Right cardiac atrium (tissue), 5 donors: ENCODE measurements around the gene AMDHD2. TPM values are rescaled to one million over a fixed set of nuclear protein-coding genes. Genes with fewer than 3 reads are reported as not detected.
"Not testable (repeated sequence)": the region's sequence is repeated elsewhere in the genome, so short reads cannot be mapped to it uniquely, and the experiment has no call there.

Experiments used
- ATAC-seq, 2 donors: fragments of 200-7000 bp; cut with Tn5 transposase; one replicate each; pipeline versions ENCODE4 v1.8.0 to v1.9.1; 2020; ENCODE audit warnings: moderate library complexity in 2 of 2, mild to moderate bottlenecking in 1 of 2
- DNase-seq, 3 donors: peaks; one replicate each; pipeline ENCODE4 v3.0.0-alpha.2; 2020
- H3K27ac ChIP-seq: one replicate; pipeline ENCODE4 v1.5.1; 2013; ENCODE audit warnings: mild to moderate bottlenecking, low read length, control low read depth, moderate library complexity
- H3K27me3 ChIP-seq: one replicate; pipeline ENCODE4 v1.6.1; 2013; ENCODE audit not compliant: control insufficient read depth, insufficient read depth
- H3K4me1 ChIP-seq: one replicate; pipeline ENCODE4 v1.6.1; 2013; ENCODE audit warnings: low read length; ENCODE audit not compliant: control insufficient read depth, insufficient read depth
- H3K4me3 ChIP-seq: one replicate; pipeline ENCODE4 v1.5.1; 2013; ENCODE audit warnings: low read length, control low read depth
- H3K9me3 ChIP-seq: one replicate; pipeline ENCODE4 v1.6.1; 2013; ENCODE audit warnings: low read length; ENCODE audit not compliant: control insufficient read depth
- WGBS: extraction: QIAGEN DNeasy Blood & Tissue Kit; methylation state at CpG from one replicate; pipeline ENCODE4 v1.1.7; 2013; 5-methylcytosine and 5-hydroxymethylcytosine counted together
- intact Hi-C, 4 donors: fragments of 100-400 bp; cut with DNase I; formaldehyde crosslinking; loops; one replicate each; pipeline versions ENCODE4 v1.11.0 to v1.14.0; 2022 to 2023
- microRNA-seq, 2 donors: library from miRNA; unstranded; fragments of <30 nt; microRNA quantifications; one replicate each; pipeline ENCODE4 v1.2.0, GENCODE V29; 2020 to 2021
- polyA plus RNA-seq: library from polyadenylated mRNA; stranded (reverse); fragments of 200-250 nt; gene quantifications from one replicate; pipeline ENCODE4 v1.2.3, GENCODE V29; 2013
- total RNA-seq, 4 donors: library from RNA; stranded (reverse); fragmentation: NEBNext Ultra II Directional; extraction: Animal tissue kit (Norgen Biotek cat#: 25700); gene quantifications; one replicate each; pipeline ENCODE4 v1.2.1, GENCODE V29; 2021
- donor health status: healthy with polysubstance abuse.
- donor health status: DM: no; HTN: yes; CAD: no.
- donor health status: DM: no; HTN: no; CAD: no.
- donor health status: DM: no; HTN: yes; CAD: no; lungs with severe emphysema.
- donor health status: DM: yes; HTN: yes; CAD: no.

The AMDHD2 gene
- total and polyA plus RNA-seq, 5 donors: 10.6 to 16.5 (median 13.2) TPM

GRCh38 chr16:2560798-2561133, 40.6 kb downstream of the AMDHD2 start:
- ATAC-seq: peak; percentile 71 to 80
- intact Hi-C loops: not testable (repeated sequence)
- WGBS: 2% methylated on average over 2 of the region's 4 CpGs

GRCh38 chr16:2567506-2567905, 47.3 kb downstream of the AMDHD2 start:
- peak in 1 of 2 donors; percentile 46 for ATAC-seq
- H3K9me3 ChIP-seq, DNase-seq, H3K4me3 ChIP-seq, H3K4me1 ChIP-seq, intact Hi-C loops, H3K27ac ChIP-seq, H3K27me3 ChIP-seq: not testable (repeated sequence)
- WGBS: no CpG with 5 or more reads among the region's 6 CpGs

More at GRCh38 chr16:2560798-2561133, 40.6 kb downstream of the AMDHD2 start:
- DNase-seq: peak; percentile 45 to 90 (median 88)
- H3K4me1 ChIP-seq, H3K4me3 ChIP-seq, H3K27ac ChIP-seq, H3K27me3 ChIP-seq, H3K9me3 ChIP-seq: not testable (repeated sequence)

- peak in 1 of 2 donors; percentile 29 for ATAC-seq
- H3K27me3 ChIP-seq, intact Hi-C loops, H3K4me1 ChIP-seq, H3K4me3 ChIP-seq, H3K27ac ChIP-seq, H3K9me3 ChIP-seq, DNase-seq: not testable (repeated sequence)
- WGBS: no CpG with 5 or more reads among the region's 11 CpGs
Observed at GRCh38 chr16:2568573-2568972, 48.4 kb downstream of the AMDHD2 start.

- H3K4me3 ChIP-seq, H3K4me1 ChIP-seq, H3K9me3 ChIP-seq, ATAC-seq, DNase-seq, intact Hi-C loops, H3K27ac ChIP-seq, H3K27me3 ChIP-seq: not testable (repeated sequence)
- WGBS: no CpG with 5 or more reads among the region's 6 CpGs
Observed at GRCh38 chr16:2572704-2573103, 52.5 kb downstream of the AMDHD2 start.

- DNase-seq: peak; percentile 4 to 18 (median 4)
- 93% methylated on average over 15 of the region's 21 CpGs for WGBS
- H3K4me1 ChIP-seq, H3K27ac ChIP-seq, H3K27me3 ChIP-seq, intact Hi-C loops, ATAC-seq, H3K4me3 ChIP-seq, H3K9me3 ChIP-seq: not testable (repeated sequence)
Observed at GRCh38 chr16:2575839-2576238, 55.7 kb downstream of the AMDHD2 start.

GRCh38 chr16:2577044-2577443, 56.9 kb downstream of the AMDHD2 start:
- WGBS: 97% methylated on average over 17 of the region's 26 CpGs
- H3K4me1 ChIP-seq, H3K4me3 ChIP-seq, intact Hi-C loops, H3K9me3 ChIP-seq, H3K27me3 ChIP-seq, H3K27ac ChIP-seq: not testable (repeated sequence)
- peak in 1 of 2 donors; percentile 20 for ATAC-seq
- peak; percentile 3 to 41 (median 8) for DNase-seq

GRCh38 chr16:2578905-2579304, 58.7 kb downstream of the AMDHD2 start:
- H3K27me3 ChIP-seq, H3K27ac ChIP-seq, intact Hi-C loops, H3K9me3 ChIP-seq, DNase-seq, H3K4me1 ChIP-seq, H3K4me3 ChIP-seq: not testable (repeated sequence)
- WGBS: 80% methylated on average over 3 of the region's 12 CpGs
- ATAC-seq: peak in 1 of 2 donors; percentile 17

GRCh38 chr16:2580143-2580542, 60.0 kb downstream of the AMDHD2 start:
- ATAC-seq, intact Hi-C loops, H3K27me3 ChIP-seq, H3K4me1 ChIP-seq, H3K27ac ChIP-seq, H3K4me3 ChIP-seq, H3K9me3 ChIP-seq: not testable (repeated sequence)
- 73% methylated on average over 6 of the region's 11 CpGs for whole genome bisulfite sequencing
- DNase-seq: peak in 2 of 3 donors; percentile 5 to 43

GRCh38 chr16:2580818-2581217, 60.6 kb downstream of the AMDHD2 start:
- H3K4me3 ChIP-seq, intact Hi-C loops, DNase-seq, H3K27me3 ChIP-seq, H3K9me3 ChIP-seq, ATAC-seq, H3K27ac ChIP-seq, H3K4me1 ChIP-seq: not testable (repeated sequence)
- WGBS: no CpG with 5 or more reads among the region's 21 CpGs

Small RNA genes lying within 50 kb of the gene (microRNA-seq; reads per million reads assigned to microRNA genes)
- 0 reads per million in 2 donors for gene MIR3178

Other genes starting within 250 kb of the AMDHD2 start
- gene ABCA3, start 179.6 kb upstream of the AMDHD2 start, total RNA-seq: 10 to 100 TPM in 1 of 4 donors, 1 to 10 TPM in 3; 7.7 to 11.3 (median 8.5) TPM
- gene ABCA3, start 179.6 kb upstream of the AMDHD2 start, polyA plus RNA-seq: 6.9 TPM
- 1 to 10 TPM in 3 of 4 donors, under 1 TPM in 1; 0.78 to 1.9 (median 1.5) TPM for gene CCNF, start 90.9 kb upstream of the AMDHD2 start, total RNA-seq
- 0.70 TPM for gene CCNF, start 90.9 kb upstream of the AMDHD2 start, polyA plus RNA-seq
- gene TEDC2, start 60.3 kb upstream of the AMDHD2 start, total RNA-seq: 1 to 10 TPM in 2 of 4 donors, under 1 TPM in 2; 0.58 to 2.2 (median 1.2) TPM
- 1.5 TPM for gene TEDC2, start 60.3 kb upstream of the AMDHD2 start, polyA plus RNA-seq
- 1 to 10 TPM in 2 of 4 donors, under 1 TPM in 2; 0.50 to 1.8 (median 0.90) TPM for gene NTN3, start 49.1 kb upstream of the AMDHD2 start, total RNA-seq
- gene NTN3, start 49.1 kb upstream of the AMDHD2 start, polyA plus RNA-seq: 0.59 TPM
- gene TBC1D24, start 45.2 kb upstream of the AMDHD2 start, total RNA-seq: 10 to 100 TPM; 11.6 to 15.5 (median 13.0) TPM
- gene TBC1D24, start 45.2 kb upstream of the AMDHD2 start, polyA plus RNA-seq: 5.7 TPM
- gene ATP6V0C, start 6.4 kb upstream of the AMDHD2 start, total RNA-seq: 100 to 1,000 TPM; 153 to 180 (median 179) TPM
- gene ATP6V0C, start 6.4 kb upstream of the AMDHD2 start, polyA plus RNA-seq: 206 TPM
- not detected for gene CEMP1, start 11.0 kb downstream of the AMDHD2 start, total RNA-seq
- gene CEMP1, start 11.0 kb downstream of the AMDHD2 start, polyA plus RNA-seq: 0.27 TPM
- gene PDPK1, start 17.6 kb downstream of the AMDHD2 start, total RNA-seq: 10 to 100 TPM; 35.7 to 44.9 (median 37.8) TPM
- gene PDPK1, start 17.6 kb downstream of the AMDHD2 start, polyA plus RNA-seq: 18.0 TPM
- gene KCTD5, start 162.2 kb downstream of the AMDHD2 start, total RNA-seq: 10 to 100 TPM; 10.6 to 13.7 (median 12.0) TPM
- gene KCTD5, start 162.2 kb downstream of the AMDHD2 start, polyA plus RNA-seq: 11.1 TPM
- gene PRSS27, start 199.9 kb downstream of the AMDHD2 start, total RNA-seq: under 1 TPM; 0.32 to 0.64 (median 0.37) TPM
- 0.25 TPM for gene PRSS27, start 199.9 kb downstream of the AMDHD2 start, polyA plus RNA-seq
- gene SRRM2, start 232.3 kb downstream of the AMDHD2 start, total RNA-seq: 100 to 1,000 TPM; 299 to 352 (median 320) TPM
- gene SRRM2, start 232.3 kb downstream of the AMDHD2 start, polyA plus RNA-seq: 402 TPM